Panc1 (cell line): ENCODE data around the gene STK10. TPM values are rescaled to one million over a fixed set of nuclear protein-coding genes. Genes with fewer than 3 reads are reported as not detected.

Experiments used
- ATAC-seq: fragments of 200-7000 bp; cut with Tn5 transposase; 2 replicates; pipeline ENCODE4 v1.9.1; 2020; ENCODE audit warnings: mild to moderate bottlenecking, moderate library complexity
- BruUV-seq: library from RNA; stranded (reverse); fragments of 400-500 nt; replicated peaks from 2 replicates; lab custom pipeline; 2021; lab: Mats Ljungman, UMichigan
- CTCF ChIA-PET: fragments of 300-600 bp; sonication (Branson Sonifier 250); formaldehyde crosslinking; loops from one replicate; lab custom pipeline; 2022; ENCODE audit warnings: antibody characterized with exemption; lab: Charles Lee
- POLR2A ChIA-PET: fragments of 300-600 bp; sonication (Branson Sonifier 250); formaldehyde crosslinking; loops from one replicate; lab custom pipeline; 2022; ENCODE audit warnings: antibody characterized with exemption; lab: Charles Lee
- DNase-seq: peaks from one replicate; pipeline ENCODE4 v3.0.0-alpha.2; 2010; ENCODE audit warnings: low read depth, low spot score
- H3K27ac ChIP-seq: 2 replicates; pipeline ENCODE4 v1.5.1; 2011; ENCODE audit warnings: mild to moderate bottlenecking, low read length, inconsistent platforms
- H3K27me3 ChIP-seq: fragments of 200-500 bp; sonication (Bioruptor generic); 2 replicates; pipeline ENCODE4 v1.6.0; 2014; ENCODE audit warnings: low read length, inconsistent platforms; ENCODE audit not compliant: control insufficient read depth, insufficient read depth
- H3K36me3 ChIP-seq: fragments of 200-500 bp; sonication (Bioruptor generic); 2 replicates; pipeline ENCODE4 v1.5.1; 2014; ENCODE audit warnings: inconsistent platforms, mild to moderate bottlenecking, low read length, moderate library complexity; ENCODE audit not compliant: control insufficient read depth, insufficient read depth
- H3K4me1 ChIP-seq: 2 replicates; pipeline ENCODE4 v1.5.1; 2011; ENCODE audit warnings: inconsistent platforms, mild to moderate bottlenecking, low read length, moderate library complexity; ENCODE audit not compliant: control insufficient read depth, insufficient read depth
- H3K4me3 ChIP-seq, 2 experiments: 2 replicates each; pipeline ENCODE4 v1.5.1; 2011 to 2012; ENCODE audit warnings: low read depth in 2 of 2, low read length in 2 of 2, mild to moderate bottlenecking in 2 of 2, inconsistent platforms in 1 of 2, moderate library complexity in 1 of 2
- H3K9me3 ChIP-seq: fragments of 200-500 bp; sonication (Bioruptor generic); 2 replicates; pipeline ENCODE4 v1.5.1; 2014; ENCODE audit warnings: low read depth, mild to moderate bottlenecking, inconsistent platforms, low read length, moderate library complexity; ENCODE audit not compliant: control insufficient read depth, insufficient read depth
- POLR2AphosphoS5 ChIP-seq: IDR thresholded peaks from 2 replicates; pipeline ENCODE4 v1.6.1; 2012; ENCODE audit warnings: mild to moderate bottlenecking, low read depth, low read length, moderate library complexity
- SIN3A ChIP-seq: IDR thresholded peaks from 2 replicates; pipeline ENCODE4 v1.6.1; 2012; ENCODE audit warnings: low read depth, mild to moderate bottlenecking, low read length, moderate library complexity, borderline replicate concordance; ENCODE audit not compliant: insufficient read depth
- TCF7L2 ChIP-seq: IDR thresholded peaks from 2 replicates; pipeline ENCODE4 v1.6.1; 2011; ENCODE audit warnings: mild to moderate bottlenecking, low read depth, low read length, inconsistent platforms
- in situ Hi-C: cut with HindIII; loops from 2 replicates; pipeline ENCODE4 v1.10.0; 2016; ENCODE audit warnings: low sequenced_read_pairs, low pct_unique_long_range_greater_than_20kb
- intact Hi-C: fragments of 100-400 bp; cut with micrococcal nuclease; formaldehyde crosslinking; loops from one replicate; pipeline ENCODE4 v1.10.0; 2022; ENCODE audit not compliant: unreplicated experiment
- total RNA-seq: library from RNA; stranded (reverse); gene quantifications from one replicate; pipeline ENCODE4 v1.2.1, GENCODE V29; 2021; ENCODE audit not compliant: unreplicated experiment
- TF ChIP-seq, protein P1 (sequence below): fragments of 450-650 bp; IDR thresholded peaks from 2 replicates; pipeline ENCODE4 v1.5.1; 2017; ENCODE audit warnings: mild to moderate bottlenecking
- TF ChIP-seq, protein P2 (sequence below), 2 experiments: IDR thresholded peaks; 2 replicates each; pipeline ENCODE4 v1.6.1; 2011 to 2012; ENCODE audit warnings: low read depth in 2 of 2, control low read depth in 1 of 2, low read length in 1 of 2, mild to moderate bottlenecking in 1 of 2, moderate library complexity in 1 of 2; ENCODE audit not compliant: insufficient read depth in 1 of 2

The STK10 gene
- total RNA-seq, 1 experiment from 2014 or later: 34.9 TPM

DNA sequence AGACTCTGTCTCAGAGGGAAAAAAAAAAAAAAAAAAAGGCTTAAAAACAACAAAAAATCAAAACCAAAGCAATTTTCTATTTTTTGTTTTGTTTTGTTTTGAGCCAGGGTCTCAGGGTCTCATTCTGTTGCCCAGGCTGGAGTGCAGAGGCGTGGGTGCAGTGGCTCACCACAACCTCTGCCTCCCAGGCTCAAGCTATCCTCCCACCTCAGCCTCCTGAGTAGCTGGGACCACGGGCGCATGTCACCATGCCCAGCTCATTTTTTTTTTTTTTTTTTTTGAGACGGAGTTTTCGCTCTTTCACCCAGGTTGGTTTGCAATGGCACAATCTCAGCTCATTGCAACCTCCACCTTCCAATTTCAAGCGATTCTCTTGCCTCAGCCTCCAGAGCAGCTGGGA is 5.7 kb downstream of the STK10 start:
- intact Hi-C loops (no loop called here), in situ Hi-C loops (no loop called here)
- Histone ChIP-seq H3K9me3 (no peaks in the 10 kb centered on the region), H3K27ac (no peak overlapping the region), H3K27me3 (no peaks in the 10 kb centered on the region), H3K4me3 (no peak overlapping the region), H3K4me1 (peaks cover 19% of the 10 kb centered on the region), H3K36me3 (no peaks in the 10 kb centered on the region; the same call in 1 of the 2 replicates)
- ATAC-seq (no peak), DNase-seq (no peak)
- no peak for TF ChIP-seq SIN3A
- TF ChIP-seq, protein P1, sequence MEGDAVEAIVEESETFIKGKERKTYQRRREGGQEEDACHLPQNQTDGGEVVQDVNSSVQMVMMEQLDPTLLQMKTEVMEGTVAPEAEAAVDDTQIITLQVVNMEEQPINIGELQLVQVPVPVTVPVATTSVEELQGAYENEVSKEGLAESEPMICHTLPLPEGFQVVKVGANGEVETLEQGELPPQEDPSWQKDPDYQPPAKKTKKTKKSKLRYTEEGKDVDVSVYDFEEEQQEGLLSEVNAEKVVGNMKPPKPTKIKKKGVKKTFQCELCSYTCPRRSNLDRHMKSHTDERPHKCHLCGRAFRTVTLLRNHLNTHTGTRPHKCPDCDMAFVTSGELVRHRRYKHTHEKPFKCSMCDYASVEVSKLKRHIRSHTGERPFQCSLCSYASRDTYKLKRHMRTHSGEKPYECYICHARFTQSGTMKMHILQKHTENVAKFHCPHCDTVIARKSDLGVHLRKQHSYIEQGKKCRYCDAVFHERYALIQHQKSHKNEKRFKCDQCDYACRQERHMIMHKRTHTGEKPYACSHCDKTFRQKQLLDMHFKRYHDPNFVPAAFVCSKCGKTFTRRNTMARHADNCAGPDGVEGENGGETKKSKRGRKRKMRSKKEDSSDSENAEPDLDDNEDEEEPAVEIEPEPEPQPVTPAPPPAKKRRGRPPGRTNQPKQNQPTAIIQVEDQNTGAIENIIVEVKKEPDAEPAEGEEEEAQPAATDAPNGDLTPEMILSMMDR: no peak
- TF ChIP-seq POLR2AphosphoS5: no peak
- TF ChIP-seq TCF7L2: no peak
- TF ChIP-seq, protein P2, sequence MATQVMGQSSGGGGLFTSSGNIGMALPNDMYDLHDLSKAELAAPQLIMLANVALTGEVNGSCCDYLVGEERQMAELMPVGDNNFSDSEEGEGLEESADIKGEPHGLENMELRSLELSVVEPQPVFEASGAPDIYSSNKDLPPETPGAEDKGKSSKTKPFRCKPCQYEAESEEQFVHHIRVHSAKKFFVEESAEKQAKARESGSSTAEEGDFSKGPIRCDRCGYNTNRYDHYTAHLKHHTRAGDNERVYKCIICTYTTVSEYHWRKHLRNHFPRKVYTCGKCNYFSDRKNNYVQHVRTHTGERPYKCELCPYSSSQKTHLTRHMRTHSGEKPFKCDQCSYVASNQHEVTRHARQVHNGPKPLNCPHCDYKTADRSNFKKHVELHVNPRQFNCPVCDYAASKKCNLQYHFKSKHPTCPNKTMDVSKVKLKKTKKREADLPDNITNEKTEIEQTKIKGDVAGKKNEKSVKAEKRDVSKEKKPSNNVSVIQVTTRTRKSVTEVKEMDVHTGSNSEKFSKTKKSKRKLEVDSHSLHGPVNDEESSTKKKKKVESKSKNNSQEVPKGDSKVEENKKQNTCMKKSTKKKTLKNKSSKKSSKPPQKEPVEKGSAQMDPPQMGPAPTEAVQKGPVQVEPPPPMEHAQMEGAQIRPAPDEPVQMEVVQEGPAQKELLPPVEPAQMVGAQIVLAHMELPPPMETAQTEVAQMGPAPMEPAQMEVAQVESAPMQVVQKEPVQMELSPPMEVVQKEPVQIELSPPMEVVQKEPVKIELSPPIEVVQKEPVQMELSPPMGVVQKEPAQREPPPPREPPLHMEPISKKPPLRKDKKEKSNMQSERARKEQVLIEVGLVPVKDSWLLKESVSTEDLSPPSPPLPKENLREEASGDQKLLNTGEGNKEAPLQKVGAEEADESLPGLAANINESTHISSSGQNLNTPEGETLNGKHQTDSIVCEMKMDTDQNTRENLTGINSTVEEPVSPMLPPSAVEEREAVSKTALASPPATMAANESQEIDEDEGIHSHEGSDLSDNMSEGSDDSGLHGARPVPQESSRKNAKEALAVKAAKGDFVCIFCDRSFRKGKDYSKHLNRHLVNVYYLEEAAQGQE (IDR thresholded peaks at IDR 0.05; ENCODE audit: insufficient read depth in 1 of 2, low read depth in 2 of 2, low read length in 1 of 2): no peak
- ChIA-PET POLR2A (interaction anchor here (0.6 kb wide), 1 partner anchor 137 kb away, joined by 9 read pairs; no protein-coding TSS in a partner anchor), CTCF (interaction anchor here (0.6 kb wide), 1 partner anchor 190 kb away, joined by 3 read pairs; no protein-coding TSS in a partner anchor)
- no TSS peak for BruUV-seq

GRCh38 chr5:172180936-172181335 is 7.1 kb downstream of the STK10 start:
- no peak overlapping the region for H3K4me3 ChIP-seq
- CTCF ChIA-PET: interaction anchor here (0.7 kb wide), 1 partner anchor 23 kb away, joined by 3 read pairs; no protein-coding TSS in a partner anchor
- BruUV-seq: no TSS peak
- no peaks in the 10 kb centered on the region for H3K27me3 ChIP-seq
- H3K9me3 ChIP-seq: no peaks in the 10 kb centered on the region
- no peaks in the 10 kb centered on the region for H3K36me3 ChIP-seq
- H3K27ac ChIP-seq: no peak overlapping the region
- DNase-seq (no peak), ATAC-seq (no peak)
- TF ChIP-seq SIN3A (no peak), TCF7L2 (no peak), POLR2AphosphoS5 (no peak)
- TF ChIP-seq, protein P2 (IDR thresholded peaks at IDR 0.05; ENCODE audit: insufficient read depth in 1 of 2, low read depth in 2 of 2, low read length in 1 of 2): no peak
- TF ChIP-seq, protein P1: no peak
- peaks cover 12% of the 10 kb centered on the region for H3K4me1 ChIP-seq
- in situ Hi-C loops (no loop called here), intact Hi-C loops (no loop called here)
- POLR2A ChIA-PET: no interaction called here
